Measurements from ENCODE around the gene CABLES2. TPM values are rescaled to one million over a fixed set of nuclear protein-coding genes. Genes with fewer than 3 reads are reported as not detected.

CABLES2 gene
- total RNA-seq, 1 donor from 2014 or later: 8.1 TPM

DNA sequence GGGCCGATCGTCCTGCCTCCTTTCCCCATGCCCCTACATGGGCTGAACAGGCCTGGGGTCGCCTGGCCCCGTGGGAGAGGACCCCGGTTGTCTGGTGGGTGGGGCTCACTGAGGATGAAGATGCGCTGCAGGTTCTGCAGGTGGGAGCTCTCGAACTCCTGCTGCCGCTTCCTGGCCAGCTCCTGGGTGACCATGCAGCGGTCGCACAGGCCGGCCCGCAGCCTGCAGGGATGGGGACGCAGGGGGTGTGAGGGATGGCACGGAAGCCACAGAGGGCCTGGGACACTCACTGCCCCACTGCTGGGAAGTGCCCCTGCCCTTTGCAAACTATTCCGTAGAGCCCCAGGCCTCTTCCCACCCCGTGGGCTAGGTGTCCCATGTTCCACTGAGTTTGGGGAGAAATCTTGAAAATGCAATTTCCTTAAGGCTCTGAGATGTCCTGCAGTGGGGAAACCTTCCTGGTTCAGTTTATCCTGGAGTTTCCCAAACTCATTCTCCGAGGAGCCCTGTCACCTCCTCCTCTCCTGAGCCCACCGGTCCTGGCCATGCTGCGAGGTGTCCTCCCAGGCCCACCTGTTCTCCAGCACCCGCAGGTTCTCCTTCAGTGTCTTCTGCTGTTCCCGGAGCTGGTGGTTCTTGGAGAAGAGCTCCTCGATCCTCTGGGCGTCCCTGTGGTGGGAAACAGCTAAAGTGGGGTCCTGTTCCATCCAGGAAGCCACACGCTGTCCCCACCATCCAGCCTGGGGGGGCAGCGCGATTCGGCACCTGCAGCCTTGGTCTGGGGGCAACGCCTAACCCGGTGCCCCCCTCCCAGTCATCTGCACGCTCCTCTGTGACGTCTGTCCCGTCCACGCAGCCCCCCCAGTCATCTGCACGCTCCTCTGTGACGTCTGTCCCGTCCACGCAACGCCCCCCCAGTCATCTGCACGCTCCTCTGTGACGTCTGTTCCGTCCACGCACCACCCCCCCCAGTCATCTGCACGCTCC lies 9.9 kb upstream of the CABLES2 start:
- no peak for TF ChIP-seq EZH2phosphoT487 (IDR thresholded peaks at IDR 0.05)
- no peak for TF ChIP-seq EZH2 (IDR thresholded peaks at IDR 0.05)
- TF ChIP-seq, protein P1, sequence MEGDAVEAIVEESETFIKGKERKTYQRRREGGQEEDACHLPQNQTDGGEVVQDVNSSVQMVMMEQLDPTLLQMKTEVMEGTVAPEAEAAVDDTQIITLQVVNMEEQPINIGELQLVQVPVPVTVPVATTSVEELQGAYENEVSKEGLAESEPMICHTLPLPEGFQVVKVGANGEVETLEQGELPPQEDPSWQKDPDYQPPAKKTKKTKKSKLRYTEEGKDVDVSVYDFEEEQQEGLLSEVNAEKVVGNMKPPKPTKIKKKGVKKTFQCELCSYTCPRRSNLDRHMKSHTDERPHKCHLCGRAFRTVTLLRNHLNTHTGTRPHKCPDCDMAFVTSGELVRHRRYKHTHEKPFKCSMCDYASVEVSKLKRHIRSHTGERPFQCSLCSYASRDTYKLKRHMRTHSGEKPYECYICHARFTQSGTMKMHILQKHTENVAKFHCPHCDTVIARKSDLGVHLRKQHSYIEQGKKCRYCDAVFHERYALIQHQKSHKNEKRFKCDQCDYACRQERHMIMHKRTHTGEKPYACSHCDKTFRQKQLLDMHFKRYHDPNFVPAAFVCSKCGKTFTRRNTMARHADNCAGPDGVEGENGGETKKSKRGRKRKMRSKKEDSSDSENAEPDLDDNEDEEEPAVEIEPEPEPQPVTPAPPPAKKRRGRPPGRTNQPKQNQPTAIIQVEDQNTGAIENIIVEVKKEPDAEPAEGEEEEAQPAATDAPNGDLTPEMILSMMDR (IDR thresholded peaks at IDR 0.05): no peak
- H3K4me3 Mint-ChIP-seq: no peak overlapping the region

DNA sequence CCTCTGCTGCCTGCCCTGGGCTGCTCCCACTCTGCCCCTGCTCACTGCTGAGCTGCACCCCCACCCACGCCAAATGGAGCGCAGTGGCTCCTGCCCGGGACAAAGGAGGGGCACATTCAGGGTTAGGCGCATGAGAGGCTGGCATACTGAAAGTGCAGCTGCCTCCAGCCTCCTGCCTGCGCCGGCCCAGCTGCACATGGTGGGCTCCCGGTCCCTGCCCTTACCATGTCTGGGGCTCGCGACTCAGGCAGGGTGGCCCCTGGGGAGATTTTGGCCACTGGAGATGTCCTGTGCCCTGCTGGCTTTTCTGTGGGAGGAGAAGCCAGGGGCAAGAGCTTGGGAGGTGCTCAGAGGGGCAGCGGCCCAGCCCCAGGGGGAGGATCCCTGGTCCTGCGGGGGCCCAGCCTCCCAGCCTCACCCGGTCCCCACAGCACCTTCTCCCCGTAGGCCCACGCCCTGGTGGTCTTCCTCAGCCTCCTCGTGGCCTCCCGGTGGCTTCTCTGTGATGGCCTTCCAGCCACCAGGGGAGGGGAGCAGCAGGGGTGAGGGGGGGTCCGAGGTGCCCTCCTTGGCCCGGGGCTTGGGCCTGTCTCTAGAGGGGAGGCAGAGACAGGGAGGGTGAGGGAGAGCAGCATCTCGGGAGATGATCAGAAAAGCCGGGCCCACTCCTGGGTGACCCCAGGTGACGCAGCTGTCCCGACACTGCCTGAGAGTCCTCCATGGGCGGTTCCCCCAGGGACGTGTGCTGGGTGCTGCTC lies 8.4 kb upstream of the CABLES2 start:
- H3K9me3 Mint-ChIP-seq: no peaks in the 10 kb centered on the region
- TF ChIP-seq EZH2 (IDR thresholded peaks at IDR 0.05) (no peak), EZH2phosphoT487 (IDR thresholded peaks at IDR 0.05) (no peak)
- TF ChIP-seq, protein P1 (IDR thresholded peaks at IDR 0.05): no peak
- H3K4me3 Mint-ChIP-seq: no peak overlapping the region
- DNase-seq (ENCODE audit: low spot score): no peak
- H3K27me3 Mint-ChIP-seq (ENCODE audit: insufficient read depth, low read depth): peaks cover 4% of the 10 kb centered on the region
- H3K27ac ChIP-seq: no peak overlapping the region
- H3F3A ChIP-seq (ENCODE audit: low read depth): peaks cover 4% of the 10 kb centered on the region
- H3K9ac ChIP-seq: no peak overlapping the region
- no peak overlapping the region for H3K4me2 ChIP-seq
- no peaks in the 10 kb centered on the region for H4K20me1 ChIP-seq (ENCODE audit: low read depth)
- no peak overlapping the region for H2AFZ ChIP-seq (replicated peaks)
- peaks cover 2% of the 10 kb centered on the region for H3K4me1 ChIP-seq
- no peaks in the 10 kb centered on the region for H3K79me2 ChIP-seq (ENCODE audit: low read depth)
- no peaks in the 10 kb centered on the region for H3K9me3 ChIP-seq (ENCODE audit: low read depth)
- H3K36me3 ChIP-seq: no peaks in the 10 kb centered on the region
- no peak overlapping the region for H3K27ac Mint-ChIP-seq
- no peaks in the 10 kb centered on the region for H3K27me3 ChIP-seq
- no peaks in the 10 kb centered on the region for H3K36me3 Mint-ChIP-seq
- H3K4me1 Mint-ChIP-seq: no peaks in the 10 kb centered on the region
- no peak overlapping the region for H3K4me3 ChIP-seq

More for the DNA sequence above, 9.9 kb upstream of the CABLES2 start:
- Histone ChIP-seq H3K36me3 (no peaks in the 10 kb centered on the region), H3K27me3 (no peaks in the 10 kb centered on the region), H2AFZ (replicated peaks) (no peak overlapping the region), H3K9me3 (ENCODE audit: low read depth) (no peaks in the 10 kb centered on the region), H3K27ac (no peak overlapping the region), H3K4me3 (no peak overlapping the region), H3K79me2 (ENCODE audit: low read depth) (no peaks in the 10 kb centered on the region), H3K4me2 (no peak overlapping the region), H4K20me1 (ENCODE audit: low read depth) (no peaks in the 10 kb centered on the region), H3F3A (ENCODE audit: low read depth) (peaks cover 10% of the 10 kb centered on the region), H3K4me1 (no peaks in the 10 kb centered on the region), H3K9ac (no peak overlapping the region)
- H3K27me3 Mint-ChIP-seq (ENCODE audit: insufficient read depth, low read depth): peaks cover 4% of the 10 kb centered on the region
- DNase-seq (ENCODE audit: low spot score): no peak
- H3K4me1 Mint-ChIP-seq: peaks cover 4% of the 10 kb centered on the region
- H3K9me3 Mint-ChIP-seq: no peaks in the 10 kb centered on the region
- H3K36me3 Mint-ChIP-seq: no peaks in the 10 kb centered on the region
- no peak overlapping the region for H3K27ac Mint-ChIP-seq

DNA sequence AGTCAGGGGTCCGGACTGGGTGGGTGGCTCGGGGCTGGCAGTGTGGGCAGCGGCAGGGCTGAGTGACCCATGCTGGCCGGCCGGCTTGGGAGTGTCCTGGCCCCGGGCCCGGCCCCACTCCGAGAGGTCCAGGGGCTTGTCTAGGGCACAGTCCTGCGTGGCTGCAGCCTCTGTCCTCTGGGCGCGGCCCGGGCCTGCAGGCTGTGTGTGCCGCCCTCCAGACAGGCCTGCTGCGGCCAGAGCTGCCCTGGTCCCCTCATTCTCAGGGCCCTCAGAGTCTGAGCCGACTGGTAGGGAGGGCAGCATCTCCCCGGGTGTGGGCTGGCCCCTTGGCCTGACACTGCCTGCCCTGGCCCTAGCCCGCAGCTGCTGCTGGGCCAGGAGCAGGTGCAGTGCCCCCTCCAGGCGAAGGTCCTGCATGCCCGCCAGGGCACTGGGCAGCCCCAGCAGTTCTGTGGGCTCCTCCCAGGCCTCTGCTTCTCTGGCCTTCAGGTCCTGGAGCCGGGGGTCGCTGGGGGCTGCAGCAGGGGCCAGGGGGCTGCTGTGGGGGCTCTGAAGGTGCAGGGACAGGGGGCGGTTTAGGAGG lies 6.9 kb upstream of the CABLES2 start:
- DNase-seq (ENCODE audit: low spot score): peak; percentile 63
- H3K27me3 ChIP-seq: peaks cover 11% of the 10 kb centered on the region
- H3K4me1 ChIP-seq: peaks cover 6% of the 10 kb centered on the region
- peaks cover 4% of the 10 kb centered on the region for H3F3A ChIP-seq (ENCODE audit: low read depth)
- H3K9ac ChIP-seq: no peak overlapping the region
- no peaks in the 10 kb centered on the region for H3K9me3 ChIP-seq (ENCODE audit: low read depth)
- Mint-ChIP-seq H3K27me3 (ENCODE audit: insufficient read depth, low read depth) (peaks cover 5% of the 10 kb centered on the region), H3K27ac (no peak overlapping the region), H3K4me3 (no peak overlapping the region), H3K36me3 (no peaks in the 10 kb centered on the region), H3K4me1 (no peaks in the 10 kb centered on the region), H3K9me3 (no peaks in the 10 kb centered on the region)
- no peaks in the 10 kb centered on the region for H4K20me1 ChIP-seq (ENCODE audit: low read depth)
- H2AFZ ChIP-seq (replicated peaks): no peak overlapping the region
- no peak overlapping the region for H3K27ac ChIP-seq
- TF ChIP-seq, protein P1 (IDR thresholded peaks at IDR 0.05): peak; percentile 56
- TF ChIP-seq EZH2 (IDR thresholded peaks at IDR 0.05) (no peak), EZH2phosphoT487 (IDR thresholded peaks at IDR 0.05) (no peak)
- H3K4me2 ChIP-seq: no peak overlapping the region
- H3K4me3 ChIP-seq: no peak overlapping the region
- H3K79me2 ChIP-seq (ENCODE audit: low read depth): no peaks in the 10 kb centered on the region
- H3K36me3 ChIP-seq: no peaks in the 10 kb centered on the region
